GM19025 (cell line): Measurements from ENCODE around the gene SLC17A6.

Experiments used
- ATAC-seq: cut with Tn5 transposase; IDR thresholded peaks from one replicate; pipeline ENCODE4 v1.9.1; 2021; ENCODE audit warnings: mild to moderate bottlenecking, low read depth, moderate library complexity; ENCODE audit not compliant: unreplicated experiment

Gene SLC17A6

GRCh38 chr11:22387126-22387525 is 48.9 kb downstream of the SLC17A6 start:
- ATAC-seq = no peak

DNA sequence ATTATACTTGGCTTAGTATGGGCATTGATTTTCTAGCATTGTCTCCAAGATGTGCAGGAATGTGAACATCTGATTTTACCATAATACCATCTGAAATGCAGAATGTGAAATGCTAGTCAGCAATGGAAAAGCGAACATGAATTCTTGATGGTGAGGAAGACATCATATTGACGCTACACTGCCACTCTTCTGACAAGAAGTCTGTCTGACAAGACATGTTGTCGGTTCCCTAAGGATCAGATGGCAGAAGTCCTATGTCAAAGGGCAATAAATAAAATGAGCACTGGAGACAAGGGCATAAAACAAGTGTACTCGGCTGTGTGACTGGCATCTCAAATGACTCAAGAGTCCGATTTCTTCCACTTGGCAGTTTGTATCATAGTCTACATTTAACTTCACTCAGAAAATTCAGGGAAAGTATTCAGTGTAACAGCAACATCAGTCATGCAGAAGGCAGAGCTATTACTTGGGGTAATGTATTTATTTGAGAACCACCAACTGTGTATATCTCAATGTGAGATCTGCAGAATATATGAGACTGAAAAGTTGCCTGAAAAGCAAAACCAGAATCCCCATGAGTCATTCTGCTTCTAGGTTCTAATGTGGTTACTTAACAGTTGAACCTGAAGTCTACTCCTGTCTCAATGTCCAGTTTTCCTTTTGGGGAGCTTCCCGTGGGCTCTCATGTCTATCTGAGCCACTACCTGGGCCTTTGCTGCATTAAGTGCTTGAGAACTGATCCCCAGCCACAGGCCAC is 51.5 kb downstream of the SLC17A6 start:
- ATAC-seq = no peak

GRCh38 chr11:22390283-22390655 is 52.1 kb downstream of the SLC17A6 start:
- ATAC-seq = no peak

- no peak for ATAC-seq
These were observed 54.4 kb downstream of the SLC17A6 start for GRCh38 chr11:22392561-22392960.

DNA sequence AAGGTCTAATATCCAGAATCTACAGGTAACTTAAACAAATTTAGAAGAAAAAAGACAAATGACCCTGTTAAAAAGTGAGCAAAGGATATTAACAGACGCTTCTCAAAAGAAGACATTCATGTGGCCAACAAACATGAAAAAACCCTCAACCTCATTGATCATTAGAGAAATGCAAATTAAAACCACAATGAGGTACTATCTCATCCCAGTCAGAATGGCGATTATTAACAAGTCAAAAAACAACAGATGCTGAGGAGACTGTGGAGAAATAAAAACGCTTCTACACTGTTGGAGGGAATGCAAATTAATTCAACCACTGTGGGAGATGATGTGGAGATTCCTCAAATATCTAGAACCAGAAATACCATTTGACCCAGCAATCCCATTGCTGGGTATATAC is 67.2 kb downstream of the SLC17A6 start:
- ATAC-seq = no peak

GRCh38 chr11:22407267-22407666 is 69.1 kb downstream of the SLC17A6 start:
- ATAC-seq = no peak

- ATAC-seq = no peak
These were observed 69.7 kb downstream of the SLC17A6 start for GRCh38 chr11:22407921-22408320.

- no peak for ATAC-seq
These were observed 77.3 kb downstream of the SLC17A6 start for GRCh38 chr11:22415476-22415875.

- ATAC-seq = no peak
These were observed 78.3 kb downstream of the SLC17A6 start for GRCh38 chr11:22416462-22416861.

DNA sequence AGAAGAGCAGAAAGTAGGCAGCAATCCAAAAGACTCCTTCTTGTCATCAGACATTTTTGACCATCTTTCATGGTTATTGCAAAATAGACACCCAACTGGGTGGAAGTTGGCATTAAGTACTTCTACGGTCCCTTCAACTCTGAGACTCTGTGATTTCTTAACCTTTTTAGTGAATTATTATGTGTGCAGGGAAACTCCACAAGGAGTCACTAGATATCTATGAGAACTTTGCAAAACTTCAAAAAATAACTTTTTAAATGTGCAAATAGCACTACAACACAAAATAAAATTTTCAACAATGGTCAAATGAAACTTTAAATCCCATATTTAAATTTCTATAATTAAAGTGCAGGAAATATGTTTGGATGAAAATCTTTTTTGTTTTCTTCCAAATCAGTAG is 88.7 kb downstream of the SLC17A6 start:
- ATAC-seq = no peak
